Measurements from ENCODE around the gene CAGE1. TPM values are rescaled to one million over a fixed set of nuclear protein-coding genes. Genes with fewer than 3 reads are reported as not detected.

Gene CAGE1
- total RNA-seq, 1 donor from 2014 or later: not detected

- Histone ChIP-seq H3K9me3 (replicated peaks) (no peaks in the 10 kb centered on the region), H3K27ac (replicated peaks) (no peak overlapping the region), H3K27me3 (ENCODE audit: low read depth) (no peaks in the 10 kb centered on the region), H3K4me3 (no peak overlapping the region), H3K4me1 (peaks cover 16% of the 10 kb centered on the region), H3K36me3 (peaks cover 95% of the 10 kb centered on the region)
- DNase-seq: no peak
- intact Hi-C loops (cut with micrococcal nuclease): loop anchor here (10.0 kb wide), 1 partner anchor 300 kb away; no protein-coding TSS in a partner anchor
- TF ChIP-seq CTCF (IDR thresholded peaks at IDR 0.05; ENCODE audit: borderline replicate concordance): no peak
These were observed 84.7 kb downstream of the CAGE1 start for GRCh38 chr6:7304821-7305220.

DNA sequence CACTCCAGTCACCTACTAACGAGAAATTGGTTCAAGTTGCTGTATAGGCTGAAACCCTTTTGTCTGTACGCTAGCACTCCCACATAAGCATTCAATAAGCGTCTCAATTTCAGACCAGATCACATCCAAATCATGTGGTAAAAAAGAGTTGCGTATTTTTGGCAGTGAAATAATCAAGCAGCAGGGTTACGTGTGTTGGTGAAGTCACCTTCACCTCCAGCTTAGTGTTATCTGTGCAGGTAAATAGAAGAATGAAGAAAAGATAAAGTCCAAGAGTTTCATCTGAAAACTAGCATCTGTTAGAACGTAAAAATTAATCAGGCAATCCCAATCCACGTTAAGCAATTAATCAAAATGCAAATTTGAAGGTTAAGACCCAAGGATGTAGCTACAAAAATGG is 87.8 kb downstream of the CAGE1 start:
- DNase-seq: no peak
- H3K36me3 ChIP-seq: peaks cover 94% of the 10 kb centered on the region
- H3K9me3 ChIP-seq (replicated peaks): no peaks in the 10 kb centered on the region
- intact Hi-C loops (cut with micrococcal nuclease): loop anchor here (10.0 kb wide), 1 partner anchor 303 kb away; no protein-coding TSS in a partner anchor
- H3K27ac ChIP-seq (replicated peaks): no peak overlapping the region
- peaks cover 3% of the 10 kb centered on the region for H3K4me1 ChIP-seq
- no peak for TF ChIP-seq CTCF (IDR thresholded peaks at IDR 0.05; ENCODE audit: borderline replicate concordance)
- no peaks in the 10 kb centered on the region for H3K27me3 ChIP-seq (ENCODE audit: low read depth)
- no peak overlapping the region for H3K4me3 ChIP-seq

DNA sequence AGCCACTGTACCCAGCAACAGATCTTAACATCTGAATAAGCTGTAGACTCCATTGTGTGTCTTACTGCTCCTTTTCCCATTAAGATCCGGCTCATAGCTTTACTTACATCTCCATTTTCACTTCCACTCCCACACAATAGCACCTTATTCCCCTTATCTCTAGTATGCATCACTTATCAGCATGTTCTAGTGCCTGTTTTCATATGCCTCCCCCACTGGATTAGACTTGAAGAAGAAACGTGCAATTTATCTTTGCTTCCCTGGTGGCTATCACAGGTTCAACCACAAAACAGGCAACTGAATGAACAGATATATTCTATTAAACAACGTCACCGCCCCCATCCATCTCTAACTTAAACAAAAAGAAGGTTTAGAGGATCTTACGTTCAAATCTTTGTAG is 88.6 kb downstream of the CAGE1 start:
- Histone ChIP-seq H3K36me3 (peaks cover 95% of the 10 kb centered on the region), H3K27me3 (ENCODE audit: low read depth) (no peaks in the 10 kb centered on the region), H3K4me3 (no peak overlapping the region), H3K27ac (replicated peaks) (no peak overlapping the region), H3K9me3 (replicated peaks) (no peaks in the 10 kb centered on the region), H3K4me1 (peaks cover 3% of the 10 kb centered on the region)
- no peak for TF ChIP-seq CTCF (IDR thresholded peaks at IDR 0.05; ENCODE audit: borderline replicate concordance)
- intact Hi-C loops (cut with micrococcal nuclease): loop anchor here (10.0 kb wide), 1 partner anchor 304 kb away; no protein-coding TSS in a partner anchor
- DNase-seq: no peak

DNA sequence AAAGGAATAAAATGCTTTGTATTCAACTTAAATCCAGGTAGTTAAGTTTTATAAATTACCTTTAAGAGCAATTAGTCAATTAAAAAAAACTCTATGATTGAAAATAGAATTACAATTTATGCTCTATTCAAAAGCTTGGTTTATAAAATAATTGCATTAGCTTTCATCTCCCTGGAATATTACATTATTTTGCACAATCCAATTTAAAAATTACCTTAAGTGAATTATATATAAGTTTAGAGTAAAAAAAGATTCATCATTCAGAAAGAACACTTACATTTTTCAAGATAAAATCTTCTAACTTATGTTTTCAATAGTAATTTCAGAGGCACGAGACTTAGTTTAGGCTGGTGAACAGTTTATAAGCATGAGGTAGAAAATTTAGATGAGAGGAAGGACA is 91.4 kb downstream of the CAGE1 start:
- peaks cover 95% of the 10 kb centered on the region for H3K36me3 ChIP-seq
- no peak for TF ChIP-seq CTCF (IDR thresholded peaks at IDR 0.05; ENCODE audit: borderline replicate concordance)
- no peaks in the 10 kb centered on the region for H3K9me3 ChIP-seq (replicated peaks)
- DNase-seq: no peak
- no peak overlapping the region for H3K27ac ChIP-seq (replicated peaks)
- H3K27me3 ChIP-seq (ENCODE audit: low read depth): no peaks in the 10 kb centered on the region
- intact Hi-C loops (cut with micrococcal nuclease): loop anchor here (10.0 kb wide), 1 partner anchor 97 kb away; no protein-coding TSS in a partner anchor
- no peak overlapping the region for H3K4me3 ChIP-seq
- H3K4me1 ChIP-seq: peaks cover 4% of the 10 kb centered on the region

GRCh38 chr6:7296602-7297001 is 92.9 kb downstream of the CAGE1 start:
- no peaks in the 10 kb centered on the region for H3K27me3 ChIP-seq (ENCODE audit: low read depth)
- DNase-seq: no peak
- no peak for TF ChIP-seq CTCF (IDR thresholded peaks at IDR 0.05; ENCODE audit: borderline replicate concordance)
- H3K4me3 ChIP-seq: no peak overlapping the region
- peaks cover 9% of the 10 kb centered on the region for H3K4me1 ChIP-seq
- intact Hi-C loops (cut with micrococcal nuclease): loop anchor here (10.0 kb wide), 1 partner anchor 98 kb away; no protein-coding TSS in a partner anchor
- no peak overlapping the region for H3K27ac ChIP-seq (replicated peaks)
- H3K9me3 ChIP-seq (replicated peaks): no peaks in the 10 kb centered on the region
- H3K36me3 ChIP-seq: peaks cover 91% of the 10 kb centered on the region

Measured in left ventricle myocardium inferior (tissue), 1 donor.